Measurements from ENCODE around the gene CROT. TPM values are rescaled to one million over a fixed set of nuclear protein-coding genes. Genes with fewer than 3 reads are reported as not detected.

CROT gene, protein sequence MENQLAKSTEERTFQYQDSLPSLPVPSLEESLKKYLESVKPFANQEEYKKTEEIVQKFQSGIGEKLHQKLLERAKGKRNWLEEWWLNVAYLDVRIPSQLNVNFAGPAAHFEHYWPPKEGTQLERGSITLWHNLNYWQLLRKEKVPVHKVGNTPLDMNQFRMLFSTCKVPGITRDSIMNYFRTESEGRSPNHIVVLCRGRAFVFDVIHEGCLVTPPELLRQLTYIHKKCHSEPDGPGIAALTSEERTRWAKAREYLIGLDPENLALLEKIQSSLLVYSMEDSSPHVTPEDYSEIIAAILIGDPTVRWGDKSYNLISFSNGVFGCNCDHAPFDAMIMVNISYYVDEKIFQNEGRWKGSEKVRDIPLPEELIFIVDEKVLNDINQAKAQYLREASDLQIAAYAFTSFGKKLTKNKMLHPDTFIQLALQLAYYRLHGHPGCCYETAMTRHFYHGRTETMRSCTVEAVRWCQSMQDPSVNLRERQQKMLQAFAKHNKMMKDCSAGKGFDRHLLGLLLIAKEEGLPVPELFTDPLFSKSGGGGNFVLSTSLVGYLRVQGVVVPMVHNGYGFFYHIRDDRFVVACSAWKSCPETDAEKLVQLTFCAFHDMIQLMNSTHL
- total RNA-seq: 9.5 TPM
- long read RNA-seq, transcript CROT-201 (18 exons, 3,175 nt): major isoform, 7 of 10 reads
- long read RNA-seq, partial matches to known transcripts: 0 of 10 reads
- long read RNA-seq, other reads (novel, unspliced or antisense): 2 of 10 reads

DNA sequence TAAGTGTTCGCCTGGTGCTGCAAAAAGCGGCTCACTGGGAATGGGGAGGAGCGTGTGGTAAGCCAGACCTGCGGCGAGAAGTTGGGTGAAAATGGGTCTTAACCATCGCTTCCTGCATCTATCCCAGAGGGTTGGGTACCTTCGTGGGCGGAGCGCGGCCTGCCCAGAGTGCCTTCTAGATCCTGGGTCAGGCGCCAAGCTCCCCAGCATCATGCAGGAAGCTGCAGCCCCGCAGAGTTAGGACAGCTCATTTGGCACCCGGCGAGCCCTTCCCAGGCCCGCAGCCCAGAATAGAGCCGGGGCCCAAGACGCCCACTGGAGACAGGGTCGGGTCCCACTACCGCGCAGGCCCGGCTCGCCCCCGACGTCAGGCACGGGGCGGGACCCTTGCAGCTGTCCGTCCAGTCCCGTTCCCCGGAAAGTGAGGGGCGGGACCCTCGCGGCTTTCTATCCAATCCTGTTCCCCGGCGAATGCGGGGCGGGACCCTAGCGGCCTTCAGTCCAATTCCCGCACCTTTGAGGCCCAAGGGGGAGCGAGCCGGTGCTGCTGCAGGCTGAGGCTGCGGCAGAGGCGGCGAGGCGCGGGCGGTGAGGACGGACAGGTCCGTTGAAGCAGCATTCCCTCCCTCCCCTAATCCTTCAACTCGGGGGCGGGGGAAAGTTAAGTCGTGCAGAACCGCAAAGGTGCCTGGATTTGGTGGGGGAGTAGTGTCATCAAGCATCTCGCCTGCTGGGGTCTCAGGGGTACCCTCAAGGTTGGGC, at the start of gene CROT:
Gene CROT (plus strand): TSS at position 499 of the 762 bp plus-strand sequence. CDS start 3,405 bp downstream, outside the sequence.
- TF ChIP-seq, protein P1, sequence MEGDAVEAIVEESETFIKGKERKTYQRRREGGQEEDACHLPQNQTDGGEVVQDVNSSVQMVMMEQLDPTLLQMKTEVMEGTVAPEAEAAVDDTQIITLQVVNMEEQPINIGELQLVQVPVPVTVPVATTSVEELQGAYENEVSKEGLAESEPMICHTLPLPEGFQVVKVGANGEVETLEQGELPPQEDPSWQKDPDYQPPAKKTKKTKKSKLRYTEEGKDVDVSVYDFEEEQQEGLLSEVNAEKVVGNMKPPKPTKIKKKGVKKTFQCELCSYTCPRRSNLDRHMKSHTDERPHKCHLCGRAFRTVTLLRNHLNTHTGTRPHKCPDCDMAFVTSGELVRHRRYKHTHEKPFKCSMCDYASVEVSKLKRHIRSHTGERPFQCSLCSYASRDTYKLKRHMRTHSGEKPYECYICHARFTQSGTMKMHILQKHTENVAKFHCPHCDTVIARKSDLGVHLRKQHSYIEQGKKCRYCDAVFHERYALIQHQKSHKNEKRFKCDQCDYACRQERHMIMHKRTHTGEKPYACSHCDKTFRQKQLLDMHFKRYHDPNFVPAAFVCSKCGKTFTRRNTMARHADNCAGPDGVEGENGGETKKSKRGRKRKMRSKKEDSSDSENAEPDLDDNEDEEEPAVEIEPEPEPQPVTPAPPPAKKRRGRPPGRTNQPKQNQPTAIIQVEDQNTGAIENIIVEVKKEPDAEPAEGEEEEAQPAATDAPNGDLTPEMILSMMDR (IDR thresholded peaks at IDR 0.05): no peak
- peaks cover 29% of the 10 kb centered on the region for H3K4me1 ChIP-seq
- H3K36me3 ChIP-seq: peaks cover 22% of the 10 kb centered on the region
- no peaks in the 10 kb centered on the region for H3K9me3 ChIP-seq
- peak within 1 kb of the TSS; percentile 75 for H3K4me3 ChIP-seq
- ATAC-seq (peak; percentile 100), DNase-seq (peak; percentile 97)
- H3K27me3 ChIP-seq (ENCODE audit: low read depth): no peaks in the 10 kb centered on the region
- intact Hi-C loops (cut with DNase I): no loop called here
- H3K27ac ChIP-seq: peak within 1 kb of the TSS; percentile 80

DNA sequence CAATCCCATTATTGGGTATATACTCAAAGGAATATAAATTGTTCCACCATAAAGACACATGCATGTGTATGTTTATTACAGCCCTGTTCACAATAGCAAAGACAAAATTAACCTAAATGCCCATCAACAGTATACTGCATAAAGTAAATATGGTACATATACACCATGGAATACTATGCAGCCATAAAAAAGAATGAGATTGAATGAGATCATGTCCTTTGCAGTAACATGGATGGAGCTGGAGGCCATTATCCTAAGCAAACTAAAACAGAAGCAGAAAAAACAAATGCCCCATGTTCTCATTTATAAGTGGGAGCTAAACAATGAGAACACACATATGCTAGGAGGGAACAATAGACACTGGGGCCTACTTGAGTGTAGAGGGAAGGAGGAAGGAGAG, 44.7 kb upstream of the CROT start:
- H3K36me3 ChIP-seq: no peaks in the 10 kb centered on the region
- DNase-seq: no peak
- no peaks in the 10 kb centered on the region for H3K4me1 ChIP-seq
- no peak overlapping the region for H3K27ac ChIP-seq
- TF ChIP-seq, protein P1 (IDR thresholded peaks at IDR 0.05): no peak
- no peaks in the 10 kb centered on the region for H3K27me3 ChIP-seq (ENCODE audit: low read depth)
- intact Hi-C loops (cut with DNase I): no loop called here
- peaks cover under 1% of the 10 kb centered on the region for H3K9me3 ChIP-seq
- no peak overlapping the region for H3K4me3 ChIP-seq
- ATAC-seq: no peak

DNA sequence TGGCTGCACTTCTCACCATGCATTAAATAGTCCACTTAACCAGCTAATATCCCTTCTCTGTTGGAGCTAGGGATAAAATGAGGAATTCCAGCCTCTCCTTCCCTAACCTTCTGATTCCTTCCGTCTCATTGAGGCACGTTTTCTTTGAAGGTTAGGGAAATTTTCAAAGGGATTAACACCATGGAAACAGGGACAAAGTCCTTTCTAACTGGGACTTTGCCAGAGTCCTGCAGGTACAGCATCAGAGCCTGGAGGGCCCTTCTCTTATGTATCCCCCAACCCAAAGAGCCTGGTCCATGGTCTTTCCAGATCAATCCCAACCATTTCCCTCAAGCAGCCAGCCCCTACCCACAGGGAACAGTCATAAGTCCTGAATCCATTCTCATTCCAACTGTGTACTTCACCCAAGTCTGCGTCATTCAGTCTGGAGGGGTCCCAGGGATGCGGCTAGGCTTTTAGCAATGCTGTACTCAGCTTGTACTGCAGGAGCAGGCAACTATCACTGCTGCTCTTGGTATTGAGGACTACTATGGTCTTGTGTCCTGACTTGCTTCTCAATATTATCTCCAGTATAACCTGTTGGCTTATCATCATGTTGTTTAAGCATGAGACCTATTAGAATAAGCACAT, 34.6 kb upstream of the CROT start:
- TF ChIP-seq, protein P1 (IDR thresholded peaks at IDR 0.05): no peak
- Histone ChIP-seq H3K9me3 (no peaks in the 10 kb centered on the region), H3K4me3 (no peak overlapping the region), H3K27me3 (ENCODE audit: low read depth) (no peaks in the 10 kb centered on the region), H3K27ac (no peak overlapping the region), H3K36me3 (no peaks in the 10 kb centered on the region), H3K4me1 (no peaks in the 10 kb centered on the region)
- intact Hi-C loops (cut with DNase I): loop anchor here (5.0 kb wide), 1 partner anchor 106 kb away; no protein-coding TSS in a partner anchor
- ATAC-seq (no peak), DNase-seq (no peak)

DNA sequence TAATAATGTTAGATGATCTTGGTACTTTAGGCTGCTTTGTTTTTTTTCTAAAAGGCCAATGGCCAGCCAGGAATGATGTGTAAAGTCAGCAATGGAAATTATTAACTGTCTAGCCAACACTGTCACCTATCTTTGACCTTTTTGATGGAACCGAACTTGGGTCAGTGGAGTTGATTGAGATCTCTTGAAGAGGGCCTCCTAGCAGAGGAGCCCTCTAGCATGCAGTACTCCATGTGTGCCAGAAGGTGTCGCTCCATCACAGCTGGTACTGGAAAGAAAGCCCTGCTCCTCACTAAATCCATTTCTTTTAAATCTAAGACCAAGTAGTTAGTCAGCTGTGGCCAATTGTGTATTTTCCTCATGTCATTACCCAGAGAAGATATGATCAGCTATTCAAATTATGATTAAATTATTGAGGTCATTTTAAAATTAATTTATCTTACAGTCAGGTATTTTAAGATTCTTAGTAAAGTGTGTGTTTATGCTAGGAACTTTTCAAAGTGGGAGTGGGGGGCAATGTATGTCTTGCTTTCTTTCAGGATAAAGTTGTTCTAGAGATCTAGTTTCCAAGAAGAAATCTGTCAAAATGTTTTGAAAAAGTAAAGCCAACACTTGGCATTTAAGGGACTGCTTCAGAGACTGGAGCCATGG, 33.1 kb upstream of the CROT start:
- Histone ChIP-seq H3K4me3 (no peak overlapping the region), H3K36me3 (no peaks in the 10 kb centered on the region), H3K27ac (no peak overlapping the region), H3K9me3 (no peaks in the 10 kb centered on the region), H3K4me1 (no peaks in the 10 kb centered on the region), H3K27me3 (ENCODE audit: low read depth) (no peaks in the 10 kb centered on the region)
- intact Hi-C loops (cut with DNase I): loop anchor here (5.0 kb wide), 1 partner anchor 105 kb away; no protein-coding TSS in a partner anchor
- DNase-seq (no peak), ATAC-seq (peak; percentile 80 to 92)
- TF ChIP-seq, protein P1 (IDR thresholded peaks at IDR 0.05): peak; percentile 85
